ENCODE results near the gene CCL17. TPM values are rescaled to one million over a fixed set of nuclear protein-coding genes. Genes with fewer than 3 reads are reported as not detected.
A peak's percentile ranks its signal among the peaks of the same experiment; 100 is the strongest.
"Not testable (repeated sequence)": the region's sequence is repeated elsewhere in the genome, so short reads cannot be mapped to it uniquely, and the experiment has no call there.

The CCL17 gene
- total and polyA plus RNA-seq, 8 donors = 0.43 to 6.4 (median 1.1) TPM; not detected in 5

GRCh38 chr16:57391708-57392107 is 12.9 kb upstream of the CCL17 start:
- Histone ChIP-seq H3K36me3 (no peaks in the 10 kb centered on the region), H3K4me1 (peaks cover 0 to 11% of the 10 kb centered on the region in 2 donors), H3K27me3 (no peaks in the 10 kb centered on the region), H3K27ac (no peak overlapping the region), H3K4me3 (no peak overlapping the region), H3K9me3 (peaks cover 0 to 4% of the 10 kb centered on the region in 2 donors)
- DNase-seq (no peak), ATAC-seq (no peak)
- TF ChIP-seq CTCF (IDR thresholded peaks at IDR 0.05) = no peak
- intact Hi-C loops (cut with DNase I) = no loop called here

GRCh38 chr16:57392694-57393093 is 11.9 kb upstream of the CCL17 start:
- intact Hi-C loops (cut with DNase I) = no loop called here
- ATAC-seq = peak; percentile 13

GRCh38 chr16:57394444-57394843 is 10.1 kb upstream of the CCL17 start:
- intact Hi-C loops (cut with DNase I) = no loop called here
- DNase-seq = peak in 1 of 4 donors; percentile 41
- ATAC-seq = no peak

More at GRCh38 chr16:57392694-57393093, 11.9 kb upstream of the CCL17 start:
- H3K4me1 ChIP-seq = peaks cover 0 to 8% of the 10 kb centered on the region in 2 donors
- H3K36me3 ChIP-seq = no peaks in the 10 kb centered on the region
- no peak overlapping the region for H3K4me3 ChIP-seq
- DNase-seq = no peak
- no peak for TF ChIP-seq CTCF (IDR thresholded peaks at IDR 0.05)
- H3K9me3 ChIP-seq = peaks cover 0 to 4% of the 10 kb centered on the region in 2 donors
- H3K27ac ChIP-seq = no peak overlapping the region
- no peaks in the 10 kb centered on the region for H3K27me3 ChIP-seq

GRCh38 chr16:57395026-57395425 is 9.5 kb upstream of the CCL17 start:
- H3K9me3 ChIP-seq = peaks cover 0 to 4% of the 10 kb centered on the region in 2 donors
- no peak overlapping the region for H3K27ac ChIP-seq
- no peak for TF ChIP-seq CTCF (IDR thresholded peaks at IDR 0.05)
- H3K4me3 ChIP-seq = no peak overlapping the region
- H3K27me3 ChIP-seq = no peaks in the 10 kb centered on the region
- H3K36me3 ChIP-seq = no peaks in the 10 kb centered on the region
- no peaks in the 10 kb centered on the region for H3K4me1 ChIP-seq
- DNase-seq = no peak
- no peak for ATAC-seq
- intact Hi-C loops (cut with DNase I) = no loop called here

More at GRCh38 chr16:57394444-57394843, 10.1 kb upstream of the CCL17 start:
- Histone ChIP-seq H3K27ac (no peak overlapping the region), H3K36me3 (no peaks in the 10 kb centered on the region), H3K4me3 (no peak overlapping the region), H3K9me3 (peaks cover 0 to 4% of the 10 kb centered on the region in 2 donors), H3K4me1 (no peaks in the 10 kb centered on the region), H3K27me3 (no peaks in the 10 kb centered on the region)
- no peak for TF ChIP-seq CTCF (IDR thresholded peaks at IDR 0.05)

GRCh38 chr16:57396786-57397185 is 7.8 kb upstream of the CCL17 start:
- no peak for DNase-seq
- no peak overlapping the region for H3K27ac ChIP-seq
- no peaks in the 10 kb centered on the region for H3K4me1 ChIP-seq
- no peak for TF ChIP-seq CTCF (IDR thresholded peaks at IDR 0.05)
- no peaks in the 10 kb centered on the region for H3K27me3 ChIP-seq
- H3K4me3 ChIP-seq = no peak overlapping the region
- no peak for ATAC-seq
- intact Hi-C loops (cut with DNase I) = no loop called here
- peaks cover 0 to 4% of the 10 kb centered on the region in 2 donors for H3K9me3 ChIP-seq
- no peaks in the 10 kb centered on the region for H3K36me3 ChIP-seq

GRCh38 chr16:57397493-57397892 is 7.1 kb upstream of the CCL17 start:
- H3K4me1 ChIP-seq; H3K27ac ChIP-seq; H3K36me3 ChIP-seq; intact Hi-C loops (cut with DNase I); DNase-seq; H3K9me3 ChIP-seq; H3K4me3 ChIP-seq; ATAC-seq; H3K27me3 ChIP-seq: not testable (repeated sequence)

Data from left lung (tissue), 10 donors.